Stimulated activated CD8-positive, alpha-beta memory T cell treated with anti-CD3 and anti-CD28 coated beads, Interleukin-15, amount 100 ng/mL, for 1 hour (primary cell): Measurements from ENCODE around the gene SNUPN.
"Not testable (repeated sequence)": the region's sequence is repeated elsewhere in the genome, so short reads cannot be mapped to it uniquely, and the experiment has no call there.

Experiments
- DNase-seq: peaks from one replicate; pipeline ENCODE4 v3.0.0-alpha.2; 2020; ENCODE audit warnings: low read depth

Gene SNUPN

DNA sequence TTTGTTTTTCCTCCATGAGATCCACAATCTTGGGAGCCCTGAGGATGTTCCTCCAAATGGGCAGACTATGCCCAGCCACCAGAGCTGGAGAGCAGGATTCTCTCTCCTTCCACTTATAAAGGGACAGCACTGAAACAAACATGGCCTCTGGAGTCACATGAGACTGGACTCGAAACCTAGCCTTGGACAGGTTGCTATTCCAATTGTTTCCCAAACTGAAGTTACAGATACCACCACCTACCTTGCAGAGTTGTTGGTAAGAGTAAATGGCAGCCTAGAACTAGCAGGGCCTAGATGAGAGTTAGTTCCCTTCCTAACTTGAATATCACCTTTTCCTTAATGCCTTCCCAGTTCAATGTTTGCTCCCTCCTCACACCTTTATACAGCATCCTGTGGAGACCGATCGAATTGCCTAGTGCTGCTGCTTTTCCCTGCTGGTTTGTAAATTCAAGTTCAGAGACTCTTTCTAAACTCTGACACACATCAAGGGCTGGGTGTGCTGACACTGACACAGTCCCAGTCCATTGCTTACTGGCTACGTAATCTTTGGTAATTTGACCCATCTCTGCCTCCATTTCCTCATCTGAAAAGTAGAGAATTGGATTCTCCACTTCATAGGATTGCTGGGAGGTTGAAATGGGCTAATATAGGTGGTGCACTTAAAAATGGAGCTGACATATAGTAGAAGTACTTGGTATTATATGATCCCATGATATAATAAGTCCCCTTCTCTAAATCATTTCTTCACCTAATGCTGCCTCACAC is 11.9 kb upstream of the SNUPN start:
- DNase-seq = no peak

DNA sequence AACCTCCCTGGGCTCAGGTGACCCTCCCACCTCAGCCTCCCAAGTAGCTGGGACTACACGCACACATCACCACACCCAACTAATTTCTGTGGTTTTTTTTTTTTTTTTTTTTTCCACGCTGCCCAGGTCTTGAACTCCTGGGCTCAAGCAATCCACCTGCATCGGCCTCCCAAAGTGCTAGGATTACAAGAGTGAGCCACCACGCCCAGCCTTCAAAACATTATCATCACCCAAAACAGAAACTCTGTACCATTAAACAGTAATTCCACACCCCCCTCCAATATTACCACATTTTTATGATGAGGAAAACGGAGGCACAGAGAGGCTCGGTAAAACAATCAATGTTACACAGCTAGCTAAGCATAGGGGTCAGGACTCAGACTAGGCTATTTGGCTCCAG is 10.5 kb upstream of the SNUPN start:
- no peak for DNase-seq

DNA sequence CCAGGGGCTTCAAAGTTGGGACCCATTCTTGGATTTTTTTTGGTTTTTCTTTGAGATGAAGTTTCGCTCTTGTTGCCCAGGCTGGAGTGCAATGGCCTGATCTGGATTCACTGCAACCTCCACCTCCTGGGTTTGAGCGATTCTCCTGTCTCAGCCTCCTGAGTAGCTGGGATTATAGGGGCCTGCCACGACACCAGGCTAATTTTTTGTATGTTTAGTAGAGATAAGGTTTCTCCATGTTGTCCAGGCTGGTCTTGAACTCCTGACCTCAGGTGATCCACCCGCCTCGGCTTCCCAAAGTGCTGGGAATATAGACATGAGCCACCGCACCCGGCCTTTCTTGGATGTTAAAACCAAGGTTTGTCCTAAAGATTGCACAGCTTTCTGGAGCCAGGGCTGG is 8.4 kb upstream of the SNUPN start:
- DNase-seq = not testable (repeated sequence)

DNA sequence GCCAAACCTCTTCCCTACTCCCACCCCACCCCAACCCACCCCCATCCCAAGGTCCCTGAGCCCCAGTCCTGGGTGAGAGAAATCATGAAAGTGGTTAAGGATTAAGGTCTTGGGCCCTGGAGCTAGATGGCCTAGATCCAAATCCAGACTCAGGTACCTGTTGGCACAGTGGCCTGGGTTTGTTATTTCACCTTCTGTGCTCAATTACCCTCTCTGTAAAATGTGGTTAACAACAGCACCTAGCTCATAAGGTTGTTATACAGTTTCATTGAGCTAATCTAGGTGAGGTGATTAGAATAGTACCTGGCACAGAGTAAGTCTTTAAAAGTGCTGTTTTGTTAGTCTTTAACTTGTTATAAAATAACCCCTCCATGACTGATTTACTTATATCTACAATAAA is 6.4 kb upstream of the SNUPN start:
- no peak for DNase-seq

DNA sequence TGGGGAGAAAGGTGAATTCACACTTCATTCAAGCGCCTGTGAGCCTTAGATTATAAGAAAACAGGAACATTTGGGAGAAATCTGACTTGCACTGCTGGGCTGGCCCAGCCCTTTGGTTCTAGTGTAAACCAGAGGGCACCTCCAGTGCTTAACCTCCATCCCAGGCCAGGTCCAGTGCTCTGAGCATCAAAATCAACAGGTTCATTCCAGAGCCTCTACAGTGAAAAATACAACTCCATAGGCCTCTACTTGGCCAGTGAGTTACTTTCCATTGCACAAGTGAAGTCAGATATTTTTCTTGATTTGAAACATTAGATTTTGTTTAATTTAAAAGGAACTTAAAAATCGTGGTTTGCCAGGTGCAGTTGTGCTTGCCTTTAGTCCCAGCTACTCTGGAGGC is 3.0 kb downstream of the SNUPN start:
- no peak for DNase-seq

DNA sequence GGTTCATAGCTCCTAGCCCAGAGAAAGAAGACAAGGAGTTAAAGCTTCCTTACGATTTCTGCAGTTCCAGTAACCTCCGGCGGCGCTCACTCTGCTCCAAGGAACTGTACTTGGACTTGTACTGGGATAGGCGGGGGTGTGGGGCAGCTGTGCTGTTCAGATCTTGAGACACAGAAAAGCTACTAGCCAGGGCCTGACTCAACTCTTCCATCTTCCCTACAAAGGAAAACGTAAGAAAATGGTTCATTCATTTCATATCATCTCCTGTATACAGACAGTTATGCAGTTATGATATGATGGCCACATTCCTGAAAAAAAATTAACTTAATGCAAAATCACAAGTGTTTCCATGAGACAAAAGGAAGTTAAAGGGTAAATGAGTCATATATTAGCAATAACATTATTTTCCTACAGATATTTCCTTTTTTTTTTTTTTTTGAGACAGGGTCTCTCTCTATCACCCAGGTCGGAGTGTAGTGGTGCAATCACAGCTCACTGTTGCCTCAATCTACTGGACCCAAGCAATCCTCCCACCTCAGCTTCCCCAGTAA is 4.6 kb downstream of the SNUPN start:
- no peak for DNase-seq

DNA sequence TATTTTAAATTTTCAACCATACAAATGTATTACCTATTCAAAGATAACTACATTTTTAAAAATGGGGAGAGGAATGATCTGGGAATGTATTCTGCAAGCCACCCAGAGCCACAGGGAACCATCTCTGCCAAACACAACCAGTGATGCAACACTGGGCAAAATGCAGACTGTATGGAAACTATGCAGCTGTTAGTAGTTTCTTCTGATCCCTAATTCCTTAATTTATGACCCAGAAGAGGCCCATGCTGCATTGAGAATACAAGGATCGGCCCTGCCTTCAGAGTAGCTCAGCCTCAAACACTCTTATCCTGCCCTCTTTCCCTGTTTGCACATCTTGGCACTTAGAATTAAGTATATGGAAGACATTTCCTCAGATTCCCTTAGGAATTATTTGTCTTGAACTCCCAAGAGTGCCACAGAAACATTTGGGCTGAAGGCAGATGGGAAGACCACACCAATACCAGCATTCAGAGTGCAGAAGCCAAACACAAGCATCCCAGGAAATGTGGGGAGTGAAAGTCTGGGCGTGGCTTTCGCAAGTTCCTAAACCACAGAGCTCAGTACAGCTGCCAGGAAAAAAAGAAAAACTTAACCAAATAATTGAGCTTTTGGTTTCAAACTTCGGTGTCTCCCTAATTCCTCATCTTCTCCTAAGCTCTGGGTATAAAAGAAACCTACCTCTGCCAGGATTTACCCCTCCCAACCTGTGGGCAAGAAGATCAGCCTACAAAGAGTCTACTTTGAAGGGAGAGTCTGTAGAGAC is 5.3 kb downstream of the SNUPN start:
- DNase-seq = no peak

DNA sequence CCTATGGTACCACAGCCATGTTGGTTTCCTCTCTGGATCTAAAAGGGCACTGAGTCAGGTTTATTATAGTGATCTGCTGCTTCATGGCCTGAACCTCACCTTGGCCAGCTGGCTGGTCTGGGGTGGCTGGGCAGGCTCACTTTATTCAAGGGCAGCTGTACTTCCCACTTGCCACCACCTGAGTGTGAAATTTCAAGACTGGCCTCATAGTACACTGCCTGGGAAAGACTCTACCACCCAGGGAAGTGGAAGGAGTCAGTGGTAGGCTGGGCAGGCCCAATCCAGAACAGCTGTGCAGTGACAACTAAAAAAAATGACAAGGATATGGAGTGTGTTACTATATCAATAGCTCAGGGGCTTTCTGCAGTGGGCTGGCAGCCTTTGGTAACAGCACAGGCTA is 8.8 kb downstream of the SNUPN start:
- no peak for DNase-seq

DNA sequence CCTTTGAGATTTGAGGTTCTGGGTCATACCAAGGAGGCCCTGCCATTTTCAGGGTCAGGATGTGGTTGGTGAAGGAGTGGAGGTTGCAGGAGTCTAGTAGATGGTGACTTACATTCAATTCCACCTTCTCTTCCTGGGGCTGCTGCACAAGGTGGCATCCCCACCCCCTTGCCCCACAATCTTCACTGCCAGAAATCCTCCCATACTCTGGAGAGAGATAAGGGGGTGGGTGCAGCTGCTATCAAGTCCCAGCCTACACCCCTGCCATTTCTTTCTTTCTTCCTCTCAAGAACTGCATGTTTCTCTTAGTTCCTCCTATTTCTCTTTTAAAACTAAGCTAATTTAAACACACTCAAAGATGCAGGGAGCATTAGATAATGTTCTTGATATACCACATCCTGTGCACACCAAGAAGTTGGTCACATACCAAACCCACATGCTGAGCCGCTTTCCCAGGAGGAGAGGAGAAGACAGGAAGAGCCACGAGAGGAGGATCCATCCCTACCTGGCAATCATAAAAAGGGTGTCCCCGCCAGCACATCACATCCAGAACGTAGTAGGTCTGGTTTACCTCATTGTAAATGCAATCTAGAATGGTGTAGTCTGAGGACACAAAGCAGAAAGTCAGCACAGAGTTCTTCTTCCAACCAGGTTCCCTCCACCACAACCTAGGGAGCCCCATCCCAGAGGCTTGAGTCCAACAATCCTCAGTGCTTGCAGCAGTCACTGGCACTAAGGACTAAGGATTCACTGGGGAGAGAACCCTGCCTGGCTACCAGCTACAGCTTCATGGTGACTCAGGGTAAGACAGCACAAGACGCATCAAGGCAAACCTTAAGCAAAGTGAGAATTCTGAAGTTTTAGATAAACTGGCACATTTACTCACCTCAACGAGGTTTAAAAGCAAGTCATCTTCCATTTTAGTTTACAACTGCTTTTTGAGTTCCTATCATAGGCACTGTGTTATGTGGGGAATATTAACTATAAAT is 18.5 kb downstream of the SNUPN start:
- DNase-seq = no peak

DNA sequence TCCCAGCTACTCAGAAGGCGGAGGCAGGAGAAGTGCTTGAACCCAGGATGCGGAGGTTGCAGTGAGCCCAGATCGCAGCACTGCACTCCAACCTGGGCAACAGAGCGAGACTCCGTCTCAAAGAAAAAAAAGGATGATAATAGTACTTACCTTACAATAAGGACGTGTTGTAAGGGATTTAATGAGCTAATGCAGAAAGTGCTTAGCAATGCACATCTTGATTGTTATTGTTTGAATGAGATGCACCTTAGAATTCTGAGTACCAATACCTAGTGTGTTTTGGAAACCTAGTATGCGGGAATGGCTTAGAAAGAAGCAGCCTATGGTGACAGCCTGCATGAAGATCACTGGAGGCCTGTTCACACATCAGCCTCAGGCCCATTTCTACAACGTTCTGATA is 19.5 kb downstream of the SNUPN start:
- DNase-seq = no peak

DNA sequence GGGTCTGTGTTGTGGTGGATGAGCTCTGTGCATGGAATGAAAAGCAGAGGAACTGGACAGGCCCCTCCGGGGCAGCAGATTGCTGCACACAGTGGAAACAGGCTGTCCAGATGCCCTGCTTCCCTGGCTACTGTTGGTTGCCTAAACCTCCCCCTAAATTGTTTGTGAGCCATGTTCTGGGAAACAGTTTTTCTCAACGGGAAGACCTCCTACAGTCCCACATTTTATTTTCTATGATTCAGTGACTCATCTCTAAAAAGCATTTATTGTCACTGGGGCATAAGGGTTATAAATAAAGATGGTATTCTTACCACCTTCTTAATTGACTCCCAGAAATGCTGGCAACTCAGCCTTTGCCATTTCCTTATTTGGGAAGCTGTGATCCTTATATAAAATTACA is 26.1 kb downstream of the SNUPN start:
- DNase-seq = no peak

DNA sequence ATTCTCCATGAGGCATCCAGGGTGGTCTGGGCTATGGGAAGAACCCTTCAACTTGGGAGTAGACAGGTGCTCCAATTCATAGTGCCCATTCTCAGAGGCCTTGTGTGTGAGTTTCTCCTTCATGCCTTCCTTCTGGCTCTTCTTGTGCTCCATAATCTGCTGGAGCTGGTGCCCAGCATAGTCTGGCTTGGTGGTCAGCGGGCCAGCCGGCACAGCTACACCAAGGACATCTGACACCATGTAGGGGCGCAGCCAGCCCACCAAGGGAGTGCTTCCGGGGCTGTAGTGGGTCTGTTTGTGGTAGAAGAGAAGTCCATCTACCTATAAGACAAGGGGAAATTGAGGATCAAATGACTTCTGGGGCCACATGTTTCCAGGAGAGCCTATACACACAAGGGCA is 27.2 kb downstream of the SNUPN start:
- DNase-seq = no peak

DNA sequence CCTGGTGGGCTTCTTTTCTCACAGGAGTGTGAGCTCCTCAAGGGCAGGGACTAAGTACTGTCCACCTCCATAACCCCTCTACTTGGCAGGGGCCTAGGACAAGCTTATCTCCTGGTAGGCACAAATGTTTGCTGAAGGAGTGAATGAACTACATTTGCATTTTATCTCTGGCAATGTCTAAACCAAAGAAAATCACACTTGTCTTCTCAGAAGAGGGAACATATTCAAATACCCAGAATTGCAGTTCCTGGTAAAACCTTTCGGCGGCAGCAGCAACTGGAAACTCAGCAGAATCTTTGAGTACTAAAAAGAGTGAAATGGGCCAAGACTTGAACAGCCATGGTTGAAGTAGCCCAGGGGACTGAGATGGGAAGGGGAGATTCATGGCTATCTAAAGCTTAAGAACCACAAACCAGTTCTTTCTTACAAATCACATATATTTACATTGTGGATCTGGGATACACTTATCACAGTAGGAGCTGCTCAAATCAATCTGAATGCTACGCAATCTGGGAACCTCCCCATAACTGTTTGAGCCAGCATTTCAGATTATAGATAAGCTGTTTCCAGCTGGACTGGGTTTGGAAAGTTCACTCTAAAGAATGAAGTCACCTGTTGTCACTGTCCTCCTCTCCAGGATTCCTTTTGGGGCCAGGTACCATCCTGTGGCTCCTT is 27.7 kb downstream of the SNUPN start:
- DNase-seq = no peak

DNA sequence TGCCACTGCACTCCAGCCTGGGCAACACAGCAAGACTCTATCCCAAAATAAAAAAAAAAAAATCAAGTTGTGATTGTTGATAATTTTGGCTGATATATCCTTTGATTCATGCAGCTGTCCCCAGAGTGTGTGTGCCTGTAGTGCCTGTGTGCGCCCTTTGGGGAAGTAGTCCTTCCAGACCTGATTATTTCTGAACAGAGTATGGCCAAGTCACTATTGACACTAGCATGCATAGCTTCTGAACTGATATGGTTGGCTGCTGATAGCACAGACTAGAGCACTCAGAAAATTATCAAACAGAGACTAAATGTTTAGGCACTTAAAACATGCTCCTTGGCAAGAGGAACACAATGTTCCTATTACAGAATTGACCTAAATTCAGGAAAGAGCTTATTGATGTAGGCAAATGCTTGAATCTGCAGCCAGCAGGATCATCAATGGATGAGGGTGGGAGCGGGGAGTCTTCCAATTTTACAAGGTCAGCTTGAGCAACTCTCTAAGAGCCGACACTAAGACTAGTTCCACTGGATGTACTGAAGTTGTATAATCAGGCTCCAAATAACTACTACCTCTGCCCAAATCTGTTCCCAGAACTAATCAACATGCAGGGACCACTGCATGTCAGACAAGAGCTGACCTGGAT is 28.7 kb downstream of the SNUPN start:
- no peak for DNase-seq

DNA sequence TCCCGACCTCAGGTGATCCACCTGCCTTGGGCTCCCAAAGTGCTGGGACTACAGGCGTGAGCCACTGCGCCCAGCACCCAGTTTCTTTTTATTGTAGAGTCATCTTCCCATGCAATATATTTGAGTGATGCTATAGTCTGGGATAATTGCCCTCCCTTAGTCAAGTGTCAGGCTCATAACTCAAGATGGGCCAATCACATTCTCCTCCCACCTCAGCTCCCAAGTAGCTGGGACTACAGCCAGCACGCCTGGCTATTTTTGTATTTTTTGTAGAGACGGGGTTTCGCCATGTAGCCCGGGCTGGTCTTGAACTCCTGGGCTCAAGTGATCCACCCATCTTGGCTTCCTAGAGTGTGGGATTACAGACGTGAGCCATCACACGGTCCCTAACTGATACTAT is 31.2 kb downstream of the SNUPN start:
- no peak for DNase-seq

DNA sequence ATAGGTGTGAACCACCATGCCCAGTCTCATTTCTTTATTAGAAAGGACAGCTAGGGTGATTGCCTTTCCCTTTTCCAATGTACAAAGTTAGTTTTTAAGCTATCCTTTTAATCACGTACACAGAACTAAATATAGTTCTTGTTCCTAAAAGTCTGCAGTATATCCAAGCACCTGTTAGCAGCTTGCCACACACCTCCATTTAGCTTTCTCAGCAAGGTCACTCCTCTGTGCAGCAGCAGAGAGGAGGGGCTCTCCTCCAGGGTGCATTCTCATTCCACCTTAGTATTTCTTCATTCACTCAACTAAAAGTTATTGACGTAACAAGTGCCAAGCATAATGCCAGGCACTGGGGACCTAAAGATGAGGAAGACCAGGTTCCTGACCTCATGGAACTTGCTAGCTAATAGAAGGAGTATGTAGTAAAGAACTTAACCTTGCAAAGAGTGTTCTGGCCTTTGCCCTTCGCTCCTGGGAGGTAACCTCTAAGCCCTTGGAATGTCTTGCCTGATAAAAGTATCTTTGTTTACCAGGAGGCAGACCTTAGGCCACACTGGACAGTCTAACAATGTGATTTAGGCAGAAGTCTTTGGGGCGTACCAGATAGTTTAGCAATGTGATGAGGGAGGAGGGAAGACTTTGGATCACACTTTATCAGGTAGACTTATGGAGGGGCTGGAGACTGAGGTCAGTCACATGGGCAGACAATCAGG is 33.7 kb downstream of the SNUPN start:
- no peak for DNase-seq

DNA sequence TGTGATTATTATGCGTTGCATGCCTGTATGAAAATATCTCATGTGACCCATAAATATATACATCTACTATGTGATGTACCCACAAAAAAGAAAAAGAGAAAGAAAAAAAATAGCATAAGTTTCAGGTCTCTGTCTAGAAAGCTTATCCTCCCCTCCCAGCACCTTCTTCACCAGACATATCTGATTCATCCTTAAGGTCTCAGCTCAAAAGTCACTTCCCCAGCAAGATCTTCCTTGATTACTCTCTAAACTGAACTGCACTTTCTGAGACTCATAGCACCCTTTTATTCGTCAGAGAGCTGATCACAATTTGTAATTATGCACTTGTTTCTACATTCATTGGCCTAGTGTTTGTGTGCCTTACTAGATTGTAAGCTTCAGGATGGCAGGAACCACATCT is 35.3 kb downstream of the SNUPN start:
- no peak for DNase-seq

DNA sequence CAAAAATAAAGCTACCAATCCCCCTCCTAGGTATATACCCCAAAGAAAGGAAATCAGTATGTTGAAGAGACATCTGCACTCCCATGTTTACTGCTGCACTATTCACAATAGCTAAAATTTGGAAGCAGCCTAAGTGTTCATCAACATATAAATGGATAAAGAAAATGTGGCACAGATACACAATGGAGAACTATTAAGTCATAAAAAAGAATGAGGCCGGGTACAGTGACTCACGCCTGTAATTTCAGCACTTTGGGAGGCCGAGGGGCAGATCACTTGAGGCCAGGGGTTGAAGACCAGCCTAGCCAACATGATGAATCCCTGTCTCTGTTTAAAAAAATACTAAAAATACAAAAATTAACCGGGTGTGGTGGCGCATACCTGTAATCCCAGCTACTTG is 36.5 kb downstream of the SNUPN start:
- DNase-seq = no peak

DNA sequence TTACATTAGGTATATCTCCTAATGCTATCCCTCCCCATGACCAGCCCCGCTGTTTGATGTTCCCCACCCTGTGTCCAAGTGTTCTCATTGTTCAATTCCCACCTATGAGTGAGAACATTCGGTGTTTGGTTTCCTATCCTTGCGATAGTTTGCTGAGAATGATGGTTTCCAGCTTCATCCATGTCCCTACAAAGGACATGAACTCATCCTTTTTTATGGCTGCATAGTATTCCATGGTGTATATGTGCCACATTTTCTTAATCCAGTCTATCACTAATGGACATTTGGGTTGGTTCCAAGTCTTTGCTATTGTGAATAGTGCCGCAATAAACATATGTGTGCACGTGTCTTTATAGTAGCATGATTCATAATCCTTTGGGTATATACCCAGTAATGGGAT is 39.1 kb downstream of the SNUPN start:
- DNase-seq = not testable (repeated sequence)

DNA sequence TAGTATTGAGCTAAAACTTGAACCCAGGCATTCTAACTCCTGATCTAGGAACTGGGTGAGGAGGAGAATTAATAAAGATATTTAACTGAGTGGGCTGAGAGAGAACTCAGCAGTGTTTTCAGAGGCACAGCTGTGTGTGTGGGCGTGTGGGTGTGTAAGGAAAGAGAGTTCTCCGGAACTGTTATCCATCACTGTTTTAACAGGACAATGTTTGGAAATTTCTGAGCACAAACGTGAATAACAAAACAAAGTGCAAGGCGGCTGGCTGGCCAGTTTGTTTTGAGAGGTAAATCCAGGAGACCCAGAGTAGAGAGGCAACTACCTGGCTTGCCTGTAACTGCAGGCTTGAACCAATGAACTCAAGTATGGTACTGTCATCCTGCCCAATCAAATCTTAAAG is 41.4 kb downstream of the SNUPN start:
- no peak for DNase-seq

DNA sequence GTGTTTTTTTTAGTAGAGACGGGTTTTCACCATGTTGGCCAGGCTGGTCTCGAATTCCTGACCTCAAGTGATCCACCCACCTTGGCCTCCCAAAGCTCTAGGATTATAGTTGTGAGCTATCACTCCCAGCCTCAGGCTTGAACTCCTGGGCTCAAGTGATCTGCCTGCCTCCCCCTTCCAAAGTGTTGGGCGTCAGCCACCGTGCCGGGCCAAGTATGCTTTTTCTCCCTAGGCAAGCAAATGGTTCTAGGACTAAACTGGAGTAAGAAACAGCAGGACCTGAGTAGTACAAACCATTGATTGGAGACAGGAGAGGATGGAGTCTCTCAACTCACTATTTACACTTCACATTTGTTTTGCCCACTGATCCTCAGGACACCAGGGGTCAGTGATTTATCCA is 41.8 kb downstream of the SNUPN start:
- no peak for DNase-seq
